Esophagus muscularis mucosa (tissue), 4 donors: ENCODE data around the gene HMBS. TPM values are rescaled to one million over a fixed set of nuclear protein-coding genes. Genes with fewer than 3 reads are reported as not detected.

Source experiments
- DNase-seq: peaks from one replicate; pipeline ENCODE4 v3.0.0-alpha.2; 2017; ENCODE audit errors: extremely low spot score
- H3K27ac ChIP-seq, 4 donors: fragments of 200-600 bp; sonication (generic); replicated peaks in 1 of 4; 1 replicate in 3 of 4; 2 replicates in 1 of 4; pipeline ENCODE4 v1.5.1; 2016 to 2019; ENCODE audit warnings: mild to moderate bottlenecking in 1 of 4
- H3K27me3 ChIP-seq, 4 donors: fragments of 200-600 bp; sonication (generic); one replicate each; pipeline versions ENCODE4 v1.5.1 to v1.6.0; 2016 to 2019
- H3K36me3 ChIP-seq, 4 donors: fragments of 200-600 bp; sonication (generic); one replicate each; pipeline ENCODE4 v1.5.1; 2016 to 2019
- H3K4me1 ChIP-seq, 4 donors: fragments of 200-600 bp; sonication (generic); one replicate each; pipeline ENCODE4 v1.5.1; 2016 to 2019
- H3K4me3 ChIP-seq, 4 donors: fragments of 200-600 bp; sonication (generic); 1 replicate in 2 of 4; 2 replicates in 2 of 4; pipeline ENCODE4 v1.5.1; 2016 to 2019; ENCODE audit warnings: mild to moderate bottlenecking in 4 of 4, moderate library complexity in 1 of 4
- H3K9me3 ChIP-seq, 4 donors: fragments of 200-600 bp; sonication (generic); 1 replicate in 3 of 4; 2 replicates in 1 of 4; pipeline ENCODE4 v1.5.1; 2016 to 2019
- EP300 ChIP-seq: sonication (generic); formaldehyde crosslinking; IDR thresholded peaks from one replicate; pipeline ENCODE4 v1.6.1; 2017; ENCODE audit warnings: antibody characterized with exemption
- POLR2A ChIP-seq: fragments of 450-650 bp; IDR thresholded peaks from one replicate; pipeline ENCODE4 v1.6.1; 2017; ENCODE audit warnings: antibody characterized with exemption, moderate library complexity, mild to moderate bottlenecking, low read depth
- POLR2AphosphoS5 ChIP-seq, 2 donors: sonication (generic); formaldehyde crosslinking; IDR thresholded peaks; one replicate each; pipeline ENCODE4 v1.6.1; 2017; ENCODE audit warnings: antibody characterized with exemption in 2 of 2
- WGBS: methylation state at CpG from one replicate; pipeline ENCODE4 v1.1.5; 2018; 5-methylcytosine and 5-hydroxymethylcytosine counted together
- intact Hi-C: fragments of 100-400 bp; cut with DNase I; formaldehyde crosslinking; loops from one replicate; pipeline ENCODE4 v1.15.1; 2023
- total RNA-seq, 4 donors: library from RNA; depleted of rRNA; stranded (reverse); fragments of >200 nt; gene quantifications; one replicate each; pipeline versions ENCODE4 v1.1.0 to v1.2.1, GENCODE V29; 2016
- TF ChIP-seq, protein P1 (sequence below), 3 experiments: fragments of 200-600 bp in 2 of 3; fragments of 450-650 bp in 1 of 3; sonication (generic) in 2 of 3; IDR thresholded peaks; one replicate each; pipeline ENCODE4 v1.5.1; 2017 to 2019; ENCODE audit warnings: antibody characterized with exemption in 3 of 3, mild to moderate bottlenecking in 2 of 3, moderate library complexity in 1 of 3

Gene HMBS
- total RNA-seq, 4 donors from 2014 or later = 3.1 to 7.8 (median 6.1) TPM

- no peaks in the 10 kb centered on the region for H3K4me1 ChIP-seq
- no peak overlapping the region for H3K27ac ChIP-seq
- intact Hi-C loops = no loop called here
- H3K9me3 ChIP-seq = no peaks in the 10 kb centered on the region
- TF ChIP-seq, protein P1, sequence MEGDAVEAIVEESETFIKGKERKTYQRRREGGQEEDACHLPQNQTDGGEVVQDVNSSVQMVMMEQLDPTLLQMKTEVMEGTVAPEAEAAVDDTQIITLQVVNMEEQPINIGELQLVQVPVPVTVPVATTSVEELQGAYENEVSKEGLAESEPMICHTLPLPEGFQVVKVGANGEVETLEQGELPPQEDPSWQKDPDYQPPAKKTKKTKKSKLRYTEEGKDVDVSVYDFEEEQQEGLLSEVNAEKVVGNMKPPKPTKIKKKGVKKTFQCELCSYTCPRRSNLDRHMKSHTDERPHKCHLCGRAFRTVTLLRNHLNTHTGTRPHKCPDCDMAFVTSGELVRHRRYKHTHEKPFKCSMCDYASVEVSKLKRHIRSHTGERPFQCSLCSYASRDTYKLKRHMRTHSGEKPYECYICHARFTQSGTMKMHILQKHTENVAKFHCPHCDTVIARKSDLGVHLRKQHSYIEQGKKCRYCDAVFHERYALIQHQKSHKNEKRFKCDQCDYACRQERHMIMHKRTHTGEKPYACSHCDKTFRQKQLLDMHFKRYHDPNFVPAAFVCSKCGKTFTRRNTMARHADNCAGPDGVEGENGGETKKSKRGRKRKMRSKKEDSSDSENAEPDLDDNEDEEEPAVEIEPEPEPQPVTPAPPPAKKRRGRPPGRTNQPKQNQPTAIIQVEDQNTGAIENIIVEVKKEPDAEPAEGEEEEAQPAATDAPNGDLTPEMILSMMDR (IDR thresholded peaks at IDR 0.05) = no peak
- H3K36me3 ChIP-seq = peaks cover 34 to 56% (median 53%) of the 10 kb centered on the region in 4 donors
- H3K27me3 ChIP-seq = no peaks in the 10 kb centered on the region
- H3K4me3 ChIP-seq = no peak overlapping the region
- DNase-seq = no peak
- WGBS = 70% methylated on average over 6 of the region's 6 CpGs
These were observed 40.0 kb upstream of the HMBS start for GRCh38 chr11:119044708-119045107.

DNA sequence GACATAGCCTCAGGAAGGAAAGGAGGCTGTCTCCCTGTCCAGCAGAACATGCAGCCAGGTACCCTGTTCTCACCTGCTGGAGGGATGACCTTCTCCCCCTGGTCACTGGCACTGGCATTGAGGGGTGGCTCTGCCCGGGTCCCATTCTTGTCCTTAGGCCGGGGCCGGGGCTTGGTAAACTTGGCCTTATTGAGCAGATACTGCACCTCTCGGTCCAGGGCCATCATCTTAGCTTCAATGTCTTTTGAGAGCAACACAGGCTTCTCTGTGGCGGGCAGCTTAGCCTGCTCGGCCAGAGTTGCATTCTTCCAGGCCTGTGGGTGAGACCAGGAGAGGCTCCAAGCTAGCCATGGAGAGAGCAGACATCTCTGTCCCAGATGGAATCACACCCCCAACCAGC, 38.2 kb upstream of the HMBS start:
- intact Hi-C loops = no loop called here
- H3K27me3 ChIP-seq = no peaks in the 10 kb centered on the region
- no peak overlapping the region for H3K4me3 ChIP-seq
- no peak for TF ChIP-seq EP300
- no peak for TF ChIP-seq POLR2AphosphoS5 (IDR thresholded peaks at IDR 0.05)
- no peak for TF ChIP-seq POLR2A
- TF ChIP-seq, protein P1 (IDR thresholded peaks at IDR 0.05) = no peak
- H3K36me3 ChIP-seq = peaks cover 49 to 72% (median 69%) of the 10 kb centered on the region in 4 donors
- WGBS = no CpG with 5 or more reads among the region's 6 CpGs
- no peaks in the 10 kb centered on the region for H3K4me1 ChIP-seq
- H3K27ac ChIP-seq = no peak overlapping the region
- no peak for DNase-seq
- H3K9me3 ChIP-seq = no peaks in the 10 kb centered on the region

GRCh38 chr11:119047205-119047604, 37.5 kb upstream of the HMBS start:
- Histone ChIP-seq H3K27ac (no peak overlapping the region), H3K4me3 (no peak overlapping the region), H3K36me3 (peaks cover 56 to 79% (median 77%) of the 10 kb centered on the region in 4 donors), H3K27me3 (no peaks in the 10 kb centered on the region), H3K9me3 (no peaks in the 10 kb centered on the region), H3K4me1 (no peaks in the 10 kb centered on the region)
- TF ChIP-seq, protein P1 (IDR thresholded peaks at IDR 0.05) = no peak
- no peak for TF ChIP-seq POLR2AphosphoS5 (IDR thresholded peaks at IDR 0.05)
- no peak for TF ChIP-seq POLR2A
- TF ChIP-seq EP300 = no peak
- 93% methylated on average over 6 of the region's 6 CpGs for WGBS
- no peak for DNase-seq
- intact Hi-C loops = no loop called here

GRCh38 chr11:119048644-119049043, 36.0 kb upstream of the HMBS start:
- 98% methylated on average over 9 of the region's 9 CpGs for WGBS
- intact Hi-C loops = no loop called here
- TF ChIP-seq POLR2A = no peak
- TF ChIP-seq POLR2AphosphoS5 (IDR thresholded peaks at IDR 0.05) = no peak
- TF ChIP-seq, protein P1 (IDR thresholded peaks at IDR 0.05) = no peak
- TF ChIP-seq EP300 = no peak
- DNase-seq = no peak
- no peaks in the 10 kb centered on the region for H3K4me1 ChIP-seq
- peaks cover 69 to 94% (median 91%) of the 10 kb centered on the region in 4 donors for H3K36me3 ChIP-seq
- no peak overlapping the region for H3K27ac ChIP-seq
- H3K9me3 ChIP-seq = no peaks in the 10 kb centered on the region
- no peak overlapping the region for H3K4me3 ChIP-seq
- H3K27me3 ChIP-seq = no peaks in the 10 kb centered on the region

DNA sequence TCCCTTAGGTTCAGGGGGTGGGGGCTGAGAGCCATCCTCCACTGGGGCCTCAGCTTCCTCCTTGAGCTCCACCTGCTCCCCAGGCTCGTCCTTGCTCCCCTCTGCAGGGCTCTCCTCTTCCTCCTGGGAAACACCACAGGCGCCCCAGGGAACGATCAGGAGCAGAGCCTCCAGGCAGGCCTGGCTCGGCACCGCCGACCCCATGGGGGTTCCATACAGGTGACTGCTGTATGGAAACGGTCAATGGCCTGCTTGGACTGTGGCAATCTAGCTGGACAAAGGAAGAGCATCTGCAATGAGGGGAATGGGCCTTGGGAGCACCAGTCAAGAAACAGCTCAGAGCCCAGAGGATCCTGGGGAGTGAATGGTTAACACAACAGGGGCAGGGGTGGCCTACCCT, 35.6 kb upstream of the HMBS start:
- TF ChIP-seq POLR2AphosphoS5 (IDR thresholded peaks at IDR 0.05) (no peak), POLR2A (no peak), EP300 (no peak)
- TF ChIP-seq, protein P1 (IDR thresholded peaks at IDR 0.05) = no peak
- H3K9me3 ChIP-seq = no peaks in the 10 kb centered on the region
- no peak overlapping the region for H3K4me3 ChIP-seq
- WGBS = 97% methylated on average over 4 of the region's 7 CpGs
- no peak for DNase-seq
- H3K27ac ChIP-seq = no peak overlapping the region
- intact Hi-C loops = no loop called here
- H3K4me1 ChIP-seq = no peaks in the 10 kb centered on the region
- peaks cover 72 to 98% (median 95%) of the 10 kb centered on the region in 4 donors for H3K36me3 ChIP-seq
- H3K27me3 ChIP-seq = no peaks in the 10 kb centered on the region
